Activated effector memory CD4-positive, alpha-beta T cell treated with Interleukin-2 at 50 U/mL for 16 hours (primary cell): Measurements from ENCODE around the gene FBLL1.
"Not testable (repeated sequence)": the region's sequence is repeated elsewhere in the genome, so short reads cannot be mapped to it uniquely, and the experiment has no call there.

ENCODE experiments used
- DNase-seq: peaks from one replicate; pipeline ENCODE4 v3.0.0-alpha.2; 2020

Gene FBLL1

GRCh38 chr5:168553377-168554130 is 24.4 kb downstream of the FBLL1 start:
- DNase-seq = no peak

GRCh38 chr5:168557389-168557788 is 28.3 kb downstream of the FBLL1 start:
- DNase-seq = no peak

- DNase-seq = no peak
These were observed 33.2 kb downstream of the FBLL1 start for GRCh38 chr5:168562279-168562678.

- DNase-seq = no peak
These were observed 34.9 kb downstream of the FBLL1 start for GRCh38 chr5:168563959-168564358.

GRCh38 chr5:168568738-168569137 is 39.6 kb downstream of the FBLL1 start:
- no peak for DNase-seq

- DNase-seq = no peak
These were observed 41.6 kb downstream of the FBLL1 start for GRCh38 chr5:168570490-168571328.

- not testable (repeated sequence) for DNase-seq
These were observed 44.6 kb downstream of the FBLL1 start for GRCh38 chr5:168573663-168574062.

GRCh38 chr5:168574156-168574555 is 45.1 kb downstream of the FBLL1 start:
- DNase-seq = not testable (repeated sequence)

GRCh38 chr5:168575391-168576372 is 46.6 kb downstream of the FBLL1 start:
- no peak for DNase-seq

GRCh38 chr5:168578006-168578405 is 48.9 kb downstream of the FBLL1 start:
- no peak for DNase-seq

- peak; percentile 3 for DNase-seq
These were observed 49.7 kb downstream of the FBLL1 start, which contains the start of gene PANK3 for GRCh38 chr5:168578538-168579487. PANK3 (minus strand) TSS chr5:168579368; CDS start chr5:168579283, 85 bp downstream.

- DNase-seq = peak; percentile 96
These were observed 50.6 kb downstream of the FBLL1 start for GRCh38 chr5:168579488-168580226.

- no peak for DNase-seq
These were observed 51.1 kb downstream of the FBLL1 start for GRCh38 chr5:168580227-168580508.
